ENCODE results near the gene ABCG2. TPM values are rescaled to one million over a fixed set of nuclear protein-coding genes. Genes with fewer than 3 reads are reported as not detected.
A peak's percentile ranks its signal among the peaks of the same experiment; 100 is the strongest.
"Not testable (repeated sequence)": the region's sequence is repeated elsewhere in the genome, so short reads cannot be mapped to it uniquely, and the experiment has no call there.

The ABCG2 gene
- total RNA-seq, 2 donors from 2014 or later: 1.0 to 2.9 TPM

DNA sequence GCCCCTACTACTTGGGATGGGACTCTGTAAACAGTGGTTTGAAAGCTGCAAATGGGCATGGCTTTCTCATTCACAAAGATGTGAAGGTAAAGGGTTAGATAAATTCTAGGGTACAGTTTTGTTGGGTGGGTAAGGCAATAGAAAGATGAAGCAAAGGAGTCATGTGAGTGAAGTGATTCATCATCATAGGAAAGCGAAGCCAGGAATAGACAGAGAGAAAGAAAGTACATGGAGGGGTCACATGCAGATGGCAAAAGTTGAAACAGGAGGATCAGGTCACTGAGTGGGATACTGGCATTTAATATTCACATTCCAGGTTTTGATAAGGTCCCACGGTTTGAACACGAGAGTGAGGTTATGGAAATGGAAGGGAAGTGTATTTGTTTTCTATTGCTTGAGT lies 8.2 kb upstream of the ABCG2 start:
- Histone ChIP-seq H3K9me3 (no peaks in the 10 kb centered on the region), H3K4me1 (no peaks in the 10 kb centered on the region), H3K27ac (no peak overlapping the region), H3K36me3 (no peaks in the 10 kb centered on the region), H3K4me3 (no peak overlapping the region), H3K27me3 (no peaks in the 10 kb centered on the region)
- DNase-seq (ENCODE audit: low spot score): no peak
- TF ChIP-seq, protein P1, sequence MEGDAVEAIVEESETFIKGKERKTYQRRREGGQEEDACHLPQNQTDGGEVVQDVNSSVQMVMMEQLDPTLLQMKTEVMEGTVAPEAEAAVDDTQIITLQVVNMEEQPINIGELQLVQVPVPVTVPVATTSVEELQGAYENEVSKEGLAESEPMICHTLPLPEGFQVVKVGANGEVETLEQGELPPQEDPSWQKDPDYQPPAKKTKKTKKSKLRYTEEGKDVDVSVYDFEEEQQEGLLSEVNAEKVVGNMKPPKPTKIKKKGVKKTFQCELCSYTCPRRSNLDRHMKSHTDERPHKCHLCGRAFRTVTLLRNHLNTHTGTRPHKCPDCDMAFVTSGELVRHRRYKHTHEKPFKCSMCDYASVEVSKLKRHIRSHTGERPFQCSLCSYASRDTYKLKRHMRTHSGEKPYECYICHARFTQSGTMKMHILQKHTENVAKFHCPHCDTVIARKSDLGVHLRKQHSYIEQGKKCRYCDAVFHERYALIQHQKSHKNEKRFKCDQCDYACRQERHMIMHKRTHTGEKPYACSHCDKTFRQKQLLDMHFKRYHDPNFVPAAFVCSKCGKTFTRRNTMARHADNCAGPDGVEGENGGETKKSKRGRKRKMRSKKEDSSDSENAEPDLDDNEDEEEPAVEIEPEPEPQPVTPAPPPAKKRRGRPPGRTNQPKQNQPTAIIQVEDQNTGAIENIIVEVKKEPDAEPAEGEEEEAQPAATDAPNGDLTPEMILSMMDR (IDR thresholded peaks at IDR 0.05): no peak

DNA sequence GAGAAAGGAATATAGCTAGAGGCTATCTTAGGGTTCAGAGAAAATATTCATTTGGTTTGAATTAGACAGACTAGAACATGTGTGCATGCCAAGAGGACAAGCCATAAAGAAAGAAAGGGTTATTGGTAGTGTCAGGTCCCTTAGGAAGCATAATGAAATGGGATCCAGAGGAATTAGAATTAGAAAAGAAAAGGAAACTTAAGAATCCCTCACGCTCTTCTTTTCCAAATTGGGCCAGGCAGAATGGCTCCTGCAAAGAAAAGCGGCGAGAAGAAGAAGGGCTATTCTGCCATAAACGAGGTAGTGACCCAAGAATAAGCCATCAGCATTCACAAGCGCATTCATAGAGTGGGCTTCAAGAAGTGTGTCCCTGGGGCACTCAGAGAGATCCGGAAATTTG lies 4.9 kb upstream of the ABCG2 start:
- H3K4me1 ChIP-seq: peaks cover 0 to 9% of the 10 kb centered on the region in 2 donors
- H3K27ac ChIP-seq: no peak overlapping the region
- no peaks in the 10 kb centered on the region for H3K9me3 ChIP-seq
- H3K4me3 ChIP-seq: no peak overlapping the region
- no peaks in the 10 kb centered on the region for H3K27me3 ChIP-seq
- no peak for DNase-seq (ENCODE audit: low spot score)
- TF ChIP-seq, protein P1 (IDR thresholded peaks at IDR 0.05): no peak
- H3K36me3 ChIP-seq: no peaks in the 10 kb centered on the region

DNA sequence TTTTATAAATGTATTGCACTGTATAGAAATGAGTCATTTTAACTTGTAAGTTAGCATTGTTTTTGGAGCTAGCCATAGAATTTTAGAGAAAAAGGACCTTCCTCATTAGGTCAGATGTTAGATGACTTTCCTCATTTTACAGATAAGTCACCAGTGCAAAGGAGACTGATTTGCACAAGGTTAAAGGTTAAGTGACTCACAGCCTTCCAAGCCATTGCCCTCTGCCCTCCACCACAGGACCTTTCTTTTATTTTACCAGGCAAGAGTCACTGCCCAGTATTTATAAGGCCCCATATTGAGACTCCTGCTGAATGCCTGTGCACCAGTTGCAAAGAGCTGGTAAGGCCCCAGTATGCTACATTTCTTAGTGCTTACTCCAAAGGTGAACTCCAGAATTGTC lies 4.2 kb upstream of the ABCG2 start:
- peaks cover 0 to 12% of the 10 kb centered on the region in 2 donors for H3K4me1 ChIP-seq
- no peak overlapping the region for H3K4me3 ChIP-seq
- H3K9me3 ChIP-seq: no peaks in the 10 kb centered on the region
- H3K27ac ChIP-seq: no peak overlapping the region
- no peaks in the 10 kb centered on the region for H3K36me3 ChIP-seq
- TF ChIP-seq, protein P1 (IDR thresholded peaks at IDR 0.05): no peak
- H3K27me3 ChIP-seq: no peaks in the 10 kb centered on the region
- no peak for DNase-seq (ENCODE audit: low spot score)

DNA sequence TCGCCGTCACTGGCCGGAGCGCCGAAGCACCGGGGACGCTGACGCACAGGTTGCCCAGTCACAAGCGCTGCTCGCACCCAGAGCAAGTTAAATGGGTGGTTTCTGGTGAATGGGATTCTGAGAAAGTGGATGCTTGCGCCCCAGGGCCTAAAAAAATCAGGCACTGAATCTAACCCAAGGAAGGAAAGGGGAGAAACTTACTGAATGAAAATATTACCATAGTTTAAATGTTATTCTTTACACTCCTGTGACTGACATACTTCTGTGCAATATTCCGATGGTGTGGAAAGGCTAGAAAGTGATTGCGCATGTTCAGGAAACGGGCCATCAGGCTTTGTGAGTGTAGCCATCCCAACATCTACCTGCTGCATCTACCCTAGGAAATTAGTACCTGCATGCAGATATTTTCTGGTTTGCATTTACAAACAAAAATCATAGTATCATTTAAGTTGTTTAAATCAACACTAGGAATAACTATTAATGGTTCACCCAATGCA lies 838 bp upstream of the ABCG2 start:
- no peak for DNase-seq (ENCODE audit: low spot score)
- no peak overlapping the region for H3K27ac ChIP-seq

DNA sequence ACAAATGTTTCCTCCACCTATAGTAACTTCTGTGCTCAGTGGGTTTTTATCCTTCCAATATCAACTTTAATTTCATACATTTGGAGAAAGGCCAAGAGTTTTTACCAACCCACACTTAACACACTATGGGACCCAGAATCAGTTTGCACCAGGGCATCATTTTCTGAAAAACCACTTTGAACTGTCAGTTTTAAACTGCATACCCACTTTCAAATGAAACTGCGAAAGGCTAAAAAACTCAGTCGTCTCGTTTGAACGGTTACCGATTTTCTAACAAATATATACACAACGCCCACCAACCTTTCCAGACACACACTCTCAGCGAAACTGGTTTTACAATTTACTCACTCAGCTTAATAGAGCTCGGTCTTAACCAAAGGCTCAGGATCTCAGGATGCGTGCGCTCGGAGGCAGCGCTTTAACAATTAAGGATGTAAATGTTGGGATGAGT lies 376 bp downstream of the ABCG2 start:
- H3K9me3 ChIP-seq: no peaks in the 10 kb centered on the region
- no peaks in the 10 kb centered on the region for H3K36me3 ChIP-seq
- DNase-seq (ENCODE audit: low spot score): no peak
- no peaks in the 10 kb centered on the region for H3K27me3 ChIP-seq
- TF ChIP-seq, protein P1 (IDR thresholded peaks at IDR 0.05): no peak
- no peak overlapping the region for H3K27ac ChIP-seq
- H3K4me1 ChIP-seq: peaks cover 0 to 12% of the 10 kb centered on the region in 2 donors
- peak overlapping the region; percentile 50 to 64 for H3K4me3 ChIP-seq

More for the DNA sequence above, 838 bp upstream of the ABCG2 start:
- Histone ChIP-seq H3K36me3 (no peaks in the 10 kb centered on the region), H3K27me3 (no peaks in the 10 kb centered on the region), H3K9me3 (no peaks in the 10 kb centered on the region), H3K4me3 (peak overlapping the region; percentile 50 to 64), H3K4me1 (peaks cover 0 to 12% of the 10 kb centered on the region in 2 donors)
- TF ChIP-seq, protein P1 (IDR thresholded peaks at IDR 0.05): no peak

DNA sequence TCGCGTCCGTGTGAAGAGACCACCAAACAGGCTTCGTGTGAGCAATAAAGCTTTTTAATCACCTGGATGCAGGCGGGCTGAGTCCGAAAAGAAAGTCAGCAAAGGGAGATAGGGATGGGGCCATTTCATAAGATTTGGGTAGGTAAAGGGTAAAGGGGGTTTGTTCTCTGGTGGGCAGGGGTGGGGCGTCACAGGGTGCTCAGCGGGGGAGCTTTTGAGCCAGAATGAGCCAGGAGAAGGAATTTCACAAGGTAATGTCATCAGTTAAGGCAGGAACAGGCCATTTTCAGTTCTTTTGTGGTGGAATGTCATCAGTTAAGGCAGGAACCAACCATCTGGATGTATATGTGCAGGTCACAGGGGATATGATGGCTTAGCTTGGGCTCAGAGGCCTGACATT lies 6.1 kb downstream of the ABCG2 start:
- H3K27me3 ChIP-seq; H3K4me1 ChIP-seq; H3K27ac ChIP-seq; DNase-seq (ENCODE audit: low spot score); H3K4me3 ChIP-seq; H3K36me3 ChIP-seq; H3K9me3 ChIP-seq: not testable (repeated sequence)

Data from right atrium auricular region (tissue), 2 donors.